D721Med (cell line): ENCODE data around the gene FALEC.
"Not testable (repeated sequence)": the region's sequence is repeated elsewhere in the genome, so short reads cannot be mapped to it uniquely, and the experiment has no call there.

Experiments
- DNase-seq: peaks from one replicate; pipeline ENCODE4 v3.0.0; 2011; ENCODE audit warnings: low spot score; ENCODE audit not compliant: insufficient read length
- FAIRE-seq: peaks from 2 replicates; lab custom pipeline; 2011; peaks lifted over from hg19 to GRCh38; lab: Jason Lieb, UNC
- CTCF ChIP-seq: IDR thresholded peaks from 2 replicates; pipeline ENCODE4 v1.5.1; 2012; ENCODE audit warnings: mild to moderate bottlenecking, control low read depth; ENCODE audit not compliant: insufficient read depth; ENCODE audit errors: missing control alignments

FALEC gene

GRCh38 chr1:150567717-150568593, 52.4 kb downstream of the FALEC start:
- DNase-seq (no peak), FAIRE-seq (no peak)
- TF ChIP-seq CTCF, result no peak

GRCh38 chr1:150568594-150568966, 53.0 kb downstream of the FALEC start:
- FAIRE-seq, result no peak
- DNase-seq, result no peak
- no peak for TF ChIP-seq CTCF

GRCh38 chr1:150572918-150573647, 57.5 kb downstream of the FALEC start:
- DNase-seq (no peak), FAIRE-seq (no peak)
- no peak for TF ChIP-seq CTCF

GRCh38 chr1:150573648-150574071, 58.1 kb downstream of the FALEC start:
- not testable (repeated sequence) for DNase-seq, FAIRE-seq

GRCh38 chr1:150574260-150575071, 58.9 kb downstream of the FALEC start:
- no peak for DNase-seq
- no peak for TF ChIP-seq CTCF
- no peak for FAIRE-seq

- no peak for FAIRE-seq
- no peak for DNase-seq
- TF ChIP-seq CTCF, result no peak
Measured at GRCh38 chr1:150575072-150575489, 59.5 kb downstream of the FALEC start.

GRCh38 chr1:150575518-150576366, 60.2 kb downstream of the FALEC start:
- no peak for FAIRE-seq

More at GRCh38 chr1:150575518-150576366, 60.2 kb downstream of the FALEC start:
- no peak for DNase-seq
- TF ChIP-seq CTCF, result no peak
